Smooth muscle cell (in vitro differentiated cells): ENCODE data around the gene CDH18. TPM values are rescaled to one million over a fixed set of nuclear protein-coding genes. Genes with fewer than 3 reads are reported as not detected.

Source experiments
- DNase-seq: peaks from one replicate; lab custom pipeline; 2025; ENCODE audit not compliant: unreplicated experiment; lab: John Stamatoyannopoulos, UW
- H2AFZ ChIP-seq: fragments of 200-600 bp; sonication (generic); 2 replicates; pipeline ENCODE4 v1.6.0; 2016; ENCODE audit warnings: antibody characterized with exemption, low read depth, mild to moderate bottlenecking
- H3F3A ChIP-seq: fragments of 200-600 bp; sonication (generic); 2 replicates; pipeline ENCODE4 v1.6.0; 2017; ENCODE audit warnings: antibody characterized with exemption, low read depth
- H3K27ac ChIP-seq: fragments of 200-600 bp; sonication (generic); 2 replicates; pipeline ENCODE4 v1.5.1; 2016; ENCODE audit warnings: low read depth, mild to moderate bottlenecking
- H3K27me3 ChIP-seq: fragments of 200-600 bp; sonication (generic); 2 replicates; pipeline ENCODE4 v1.6.1; 2016; ENCODE audit warnings: low read depth, mild to moderate bottlenecking
- H3K36me3 ChIP-seq: fragments of 200-600 bp; sonication (generic); 2 replicates; pipeline ENCODE4 v1.5.1; 2016; ENCODE audit warnings: low read depth
- H3K4me1 ChIP-seq: fragments of 200-600 bp; sonication (generic); 2 replicates; pipeline ENCODE4 v1.5.1; 2016; ENCODE audit warnings: low read depth
- H3K4me2 ChIP-seq: fragments of 200-600 bp; sonication (generic); 2 replicates; pipeline ENCODE4 v1.6.0; 2016; ENCODE audit warnings: mild to moderate bottlenecking
- H3K4me3 ChIP-seq: fragments of 200-600 bp; sonication (generic); 2 replicates; pipeline ENCODE4 v1.5.1; 2016; ENCODE audit warnings: mild to moderate bottlenecking
- H3K79me2 ChIP-seq: fragments of 200-600 bp; sonication (generic); 2 replicates; pipeline ENCODE4 v1.6.0; 2016; ENCODE audit warnings: low read depth, mild to moderate bottlenecking
- H3K9ac ChIP-seq: fragments of 200-600 bp; sonication (generic); 2 replicates; pipeline ENCODE4 v1.6.0; 2016; ENCODE audit warnings: low read depth
- H3K9me3 ChIP-seq: fragments of 200-600 bp; sonication (generic); replicated peaks from 2 replicates; pipeline ENCODE4 v1.5.1; 2016; ENCODE audit warnings: low read depth
- H4K20me1 ChIP-seq: fragments of 200-600 bp; sonication (generic); 2 replicates; pipeline ENCODE4 v1.6.0; 2016; ENCODE audit warnings: low read depth
- CTCF ChIP-seq: fragments of 200-600 bp; sonication (generic); IDR thresholded peaks from 2 replicates; pipeline ENCODE4 v1.5.1; 2017; ENCODE audit warnings: borderline replicate concordance, mild to moderate bottlenecking, antibody characterized with exemption; ENCODE audit not compliant: insufficient read depth, poor library complexity, severe bottlenecking
- WGBS: methylation state at CpG from one replicate; pipeline ENCODE4 v1.1.7; 2016; ENCODE audit warnings: low lambda C conversion rate; 5-methylcytosine and 5-hydroxymethylcytosine counted together
- polyA plus RNA-seq: library from polyadenylated mRNA; unstranded; fragments of >200 nt; fragmentation: Nextera tagmentation; extraction: Ambion mirVana; gene quantifications from 2 replicates; pipeline ENCODE4 v1.2.1, GENCODE V29; 2016
- total RNA-seq: library from RNA; depleted of rRNA; stranded (reverse); fragments of >200 nt; gene quantifications from 2 replicates; pipeline ENCODE4 v1.2.3, GENCODE V29; 2014

The CDH18 gene
- total and polyA plus RNA-seq, 2 experiments from 2014 or later: 0.13 TPM; not detected in 1

- DNase-seq: no peak
- no peaks in the 10 kb centered on the region for H3K4me1 ChIP-seq
- no peak overlapping the region for H3K4me2 ChIP-seq
- no peak overlapping the region for H2AFZ ChIP-seq
- H3K9ac ChIP-seq: no peak overlapping the region
- TF ChIP-seq CTCF: no peak
- H3K9me3 ChIP-seq: no peaks in the 10 kb centered on the region
- H3K27ac ChIP-seq: no peak overlapping the region
- no peaks in the 10 kb centered on the region for H3F3A ChIP-seq
- H3K4me3 ChIP-seq: no peak overlapping the region
- 86% methylated on average over 4 of the region's 4 CpGs for WGBS
- no peaks in the 10 kb centered on the region for H3K36me3 ChIP-seq
- H4K20me1 ChIP-seq: no peaks in the 10 kb centered on the region
- H3K79me2 ChIP-seq: no peaks in the 10 kb centered on the region
- H3K27me3 ChIP-seq: no peaks in the 10 kb centered on the region
These were observed 451.6 kb downstream of the CDH18 start for GRCh38 chr5:19536387-19536786.

GRCh38 chr5:19534751-19535150 is 453.2 kb downstream of the CDH18 start:
- H3K9me3 ChIP-seq: no peaks in the 10 kb centered on the region
- 96% methylated on average over 1 of the region's 1 CpG for WGBS
- no peak overlapping the region for H3K27ac ChIP-seq
- H3K4me3 ChIP-seq: no peak overlapping the region
- H3K4me1 ChIP-seq: no peaks in the 10 kb centered on the region
- TF ChIP-seq CTCF: no peak
- H3K79me2 ChIP-seq: no peaks in the 10 kb centered on the region
- H3F3A ChIP-seq: no peaks in the 10 kb centered on the region
- H3K9ac ChIP-seq: no peak overlapping the region
- no peak overlapping the region for H2AFZ ChIP-seq
- no peaks in the 10 kb centered on the region for H3K36me3 ChIP-seq
- H4K20me1 ChIP-seq: no peaks in the 10 kb centered on the region
- H3K27me3 ChIP-seq: no peaks in the 10 kb centered on the region
- no peak overlapping the region for H3K4me2 ChIP-seq
- no peak for DNase-seq

GRCh38 chr5:19532936-19533335 is 455.1 kb downstream of the CDH18 start:
- no peak for DNase-seq
- WGBS: 91% methylated on average over 4 of the region's 4 CpGs
- H3K27ac ChIP-seq: no peak overlapping the region
- no peak overlapping the region for H2AFZ ChIP-seq
- H3K4me1 ChIP-seq: no peaks in the 10 kb centered on the region
- no peaks in the 10 kb centered on the region for H4K20me1 ChIP-seq
- H3K9ac ChIP-seq: no peak overlapping the region
- H3K4me3 ChIP-seq: no peak overlapping the region
- H3F3A ChIP-seq: no peaks in the 10 kb centered on the region
- no peaks in the 10 kb centered on the region for H3K27me3 ChIP-seq
- H3K79me2 ChIP-seq: no peaks in the 10 kb centered on the region
- H3K36me3 ChIP-seq: no peaks in the 10 kb centered on the region
- H3K4me2 ChIP-seq: no peak overlapping the region
- no peaks in the 10 kb centered on the region for H3K9me3 ChIP-seq
- no peak for TF ChIP-seq CTCF

GRCh38 chr5:19531374-19531952 is 456.5 kb downstream of the CDH18 start:
- H3K4me2 ChIP-seq: no peak overlapping the region
- no peak for DNase-seq
- no peaks in the 10 kb centered on the region for H3K27me3 ChIP-seq
- WGBS: 76% methylated on average over 8 of the region's 8 CpGs
- no peaks in the 10 kb centered on the region for H3F3A ChIP-seq
- H4K20me1 ChIP-seq: no peaks in the 10 kb centered on the region
- peak overlapping the region; percentile 75 for H3K27ac ChIP-seq
- H2AFZ ChIP-seq: no peak overlapping the region
- no peaks in the 10 kb centered on the region for H3K36me3 ChIP-seq
- no peaks in the 10 kb centered on the region for H3K4me1 ChIP-seq
- no peak for TF ChIP-seq CTCF
- H3K4me3 ChIP-seq: no peak overlapping the region
- no peaks in the 10 kb centered on the region for H3K79me2 ChIP-seq
- H3K9ac ChIP-seq: no peak overlapping the region
- H3K9me3 ChIP-seq: no peaks in the 10 kb centered on the region
